Endothelial cell (in vitro differentiated cells): ENCODE results near the gene RNF11. TPM values are rescaled to one million over a fixed set of nuclear protein-coding genes. Genes with fewer than 3 reads are reported as not detected.

Experiments used
- DNase-seq: peaks from one replicate; pipeline ENCODE4 v3.0.0; 2021; ENCODE audit warnings: low spot score
- H3K27ac Mint-ChIP-seq: one replicate; pipeline ENCODE4 v1.8.0; 2021; ENCODE audit warnings: mixed read lengths, inconsistent platforms; ENCODE audit not compliant: unreplicated experiment
- H3K27me3 Mint-ChIP-seq: one replicate; pipeline ENCODE4 v1.8.0; 2021; ENCODE audit warnings: mild to moderate bottlenecking, moderate library complexity, mixed read lengths, inconsistent platforms; ENCODE audit not compliant: unreplicated experiment
- H3K36me3 Mint-ChIP-seq: one replicate; pipeline ENCODE4 v1.8.0; 2021; ENCODE audit warnings: mild to moderate bottlenecking, low read depth, mixed read lengths, inconsistent platforms; ENCODE audit not compliant: unreplicated experiment
- H3K4me1 Mint-ChIP-seq: one replicate; pipeline ENCODE4 v1.8.0; 2021; ENCODE audit warnings: mild to moderate bottlenecking, mixed read lengths, inconsistent platforms; ENCODE audit not compliant: unreplicated experiment
- H3K4me3 Mint-ChIP-seq: one replicate; pipeline ENCODE4 v1.8.0; 2021; ENCODE audit warnings: mild to moderate bottlenecking, mixed read lengths, inconsistent platforms; ENCODE audit not compliant: unreplicated experiment
- H3K9me3 Mint-ChIP-seq: one replicate; pipeline ENCODE4 v1.8.0; 2021; ENCODE audit warnings: mixed read lengths, inconsistent platforms; ENCODE audit not compliant: unreplicated experiment
- total RNA-seq: library from RNA; stranded (reverse); fragmentation: NEBNext Ultra II Directional; extraction: Animal tissue kit (Norgen Biotek cat#: 25700); gene quantifications from one replicate; pipeline ENCODE4 v1.2.1, GENCODE V29; 2021; ENCODE audit not compliant: unreplicated experiment
- TF ChIP-seq, protein P1 (sequence below): fragments of 200-600 bp; sonication (generic); IDR thresholded peaks from one replicate; pipeline ENCODE4 v1.5.0; 2021; ENCODE audit warnings: antibody characterized with exemption; ENCODE audit not compliant: unreplicated experiment

The RNF11 gene
- total RNA-seq, 1 donor from 2014 or later = 74.1 TPM

GRCh38 chr1:51240084-51240483 lies 4.0 kb downstream of the RNF11 start:
- H3K36me3 Mint-ChIP-seq = peaks cover 11% of the 10 kb centered on the region
- peaks cover 5% of the 10 kb centered on the region for H3K27me3 Mint-ChIP-seq
- no peak for DNase-seq
- H3K4me1 Mint-ChIP-seq = peaks cover 22% of the 10 kb centered on the region
- H3K27ac Mint-ChIP-seq = no peak overlapping the region
- H3K4me3 Mint-ChIP-seq = peak overlapping the region; percentile 24
- TF ChIP-seq, protein P1, sequence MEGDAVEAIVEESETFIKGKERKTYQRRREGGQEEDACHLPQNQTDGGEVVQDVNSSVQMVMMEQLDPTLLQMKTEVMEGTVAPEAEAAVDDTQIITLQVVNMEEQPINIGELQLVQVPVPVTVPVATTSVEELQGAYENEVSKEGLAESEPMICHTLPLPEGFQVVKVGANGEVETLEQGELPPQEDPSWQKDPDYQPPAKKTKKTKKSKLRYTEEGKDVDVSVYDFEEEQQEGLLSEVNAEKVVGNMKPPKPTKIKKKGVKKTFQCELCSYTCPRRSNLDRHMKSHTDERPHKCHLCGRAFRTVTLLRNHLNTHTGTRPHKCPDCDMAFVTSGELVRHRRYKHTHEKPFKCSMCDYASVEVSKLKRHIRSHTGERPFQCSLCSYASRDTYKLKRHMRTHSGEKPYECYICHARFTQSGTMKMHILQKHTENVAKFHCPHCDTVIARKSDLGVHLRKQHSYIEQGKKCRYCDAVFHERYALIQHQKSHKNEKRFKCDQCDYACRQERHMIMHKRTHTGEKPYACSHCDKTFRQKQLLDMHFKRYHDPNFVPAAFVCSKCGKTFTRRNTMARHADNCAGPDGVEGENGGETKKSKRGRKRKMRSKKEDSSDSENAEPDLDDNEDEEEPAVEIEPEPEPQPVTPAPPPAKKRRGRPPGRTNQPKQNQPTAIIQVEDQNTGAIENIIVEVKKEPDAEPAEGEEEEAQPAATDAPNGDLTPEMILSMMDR = no peak
- H3K9me3 Mint-ChIP-seq = no peaks in the 10 kb centered on the region

DNA sequence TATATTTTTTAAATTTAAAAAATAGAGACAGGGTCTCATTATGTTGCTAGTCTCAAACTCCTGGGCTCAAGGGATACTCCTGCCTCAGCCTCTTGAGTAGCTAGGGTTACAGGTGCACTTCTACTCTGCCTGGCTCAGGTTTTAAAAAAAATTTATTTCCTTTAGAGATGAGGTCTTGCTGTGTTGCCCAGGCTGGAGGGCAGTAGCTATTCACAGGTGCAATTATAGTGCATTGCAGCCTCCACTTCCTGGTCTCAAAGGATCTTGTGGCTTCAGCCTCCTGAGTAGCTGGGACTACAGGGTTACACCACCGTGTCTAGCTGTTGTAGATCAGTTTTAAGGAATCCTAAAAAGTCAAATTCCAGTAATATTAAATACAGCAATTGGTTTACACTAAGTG lies 5.0 kb downstream of the RNF11 start:
- H3K4me3 Mint-ChIP-seq = no peak overlapping the region
- H3K27me3 Mint-ChIP-seq = peaks cover 1% of the 10 kb centered on the region
- H3K36me3 Mint-ChIP-seq = peaks cover 4% of the 10 kb centered on the region
- TF ChIP-seq, protein P1 = no peak
- no peak overlapping the region for H3K27ac Mint-ChIP-seq
- DNase-seq = no peak
- H3K4me1 Mint-ChIP-seq = peaks cover 14% of the 10 kb centered on the region
- H3K9me3 Mint-ChIP-seq = no peaks in the 10 kb centered on the region

- Mint-ChIP-seq H3K27me3 (peaks cover 1% of the 10 kb centered on the region), H3K4me3 (no peak overlapping the region), H3K9me3 (no peaks in the 10 kb centered on the region), H3K4me1 (peaks cover 14% of the 10 kb centered on the region), H3K36me3 (peaks cover 4% of the 10 kb centered on the region), H3K27ac (no peak overlapping the region)
- TF ChIP-seq, protein P1 = no peak
- DNase-seq = no peak
These were observed 6.5 kb downstream of the RNF11 start for GRCh38 chr1:51242546-51242945.

GRCh38 chr1:51247022-51247421 lies 10.9 kb downstream of the RNF11 start:
- H3K27me3 Mint-ChIP-seq = peaks cover 1% of the 10 kb centered on the region
- H3K9me3 Mint-ChIP-seq = no peaks in the 10 kb centered on the region
- no peak overlapping the region for H3K4me3 Mint-ChIP-seq
- DNase-seq = no peak
- no peak overlapping the region for H3K27ac Mint-ChIP-seq
- peaks cover 4% of the 10 kb centered on the region for H3K36me3 Mint-ChIP-seq
- TF ChIP-seq, protein P1 = no peak
- no peaks in the 10 kb centered on the region for H3K4me1 Mint-ChIP-seq

DNA sequence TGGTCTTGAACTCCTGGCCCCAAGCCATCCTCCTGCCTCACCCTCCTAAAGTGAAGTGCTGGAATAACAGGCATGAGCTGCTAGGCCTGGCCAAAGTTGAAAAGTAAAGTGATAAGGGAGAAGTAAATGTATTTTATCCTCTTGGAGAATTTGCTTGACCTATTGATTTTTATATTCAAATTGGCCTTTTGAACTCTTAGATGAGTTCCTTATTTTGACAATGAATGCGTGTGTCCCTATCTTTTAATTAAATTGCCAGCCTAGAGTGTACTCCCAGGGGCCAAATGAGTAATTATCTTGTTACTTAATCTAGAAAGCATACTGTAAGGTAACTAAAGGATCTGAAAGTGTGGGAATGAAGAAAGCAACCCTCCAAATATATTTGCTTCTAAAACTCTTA lies 11.4 kb downstream of the RNF11 start:
- no peak overlapping the region for H3K27ac Mint-ChIP-seq
- TF ChIP-seq, protein P1 = no peak
- no peak for DNase-seq
- peaks cover 1% of the 10 kb centered on the region for H3K27me3 Mint-ChIP-seq
- peaks cover 4% of the 10 kb centered on the region for H3K36me3 Mint-ChIP-seq
- H3K9me3 Mint-ChIP-seq = no peaks in the 10 kb centered on the region
- H3K4me1 Mint-ChIP-seq = no peaks in the 10 kb centered on the region
- H3K4me3 Mint-ChIP-seq = no peak overlapping the region
